Body of pancreas (tissue), 4 donors: Measurements from ENCODE around the gene CHCHD6. TPM values are rescaled to one million over a fixed set of nuclear protein-coding genes. Genes with fewer than 3 reads are reported as not detected.

Experiments
- ATAC-seq: fragments of 150-250 bp; one replicate; pipeline ENCODE4 v1.9.1; 2016
- DNase-seq, 4 donors: peaks; one replicate each; pipeline ENCODE4 v3.0.0-alpha.2; 2019
- H3K27ac ChIP-seq, 4 donors: fragments of 200-600 bp; sonication (generic); 1 replicate in 3 of 4; 2 replicates in 1 of 4; pipeline versions ENCODE4 v1.5.1 to v1.6.1; 2016 to 2019; ENCODE audit warnings: mild to moderate bottlenecking in 1 of 4, mixed read lengths in 1 of 4, moderate library complexity in 1 of 4
- H3K27me3 ChIP-seq, 2 donors: fragments of 200-600 bp; sonication (generic); one replicate each; pipeline ENCODE4 v1.6.0; 2016; ENCODE audit warnings: mild to moderate bottlenecking in 1 of 2
- H3K36me3 ChIP-seq, 2 donors: fragments of 200-600 bp; sonication (generic); replicated peaks in 1 of 2; 2 replicates each; pipeline ENCODE4 v1.5.1; 2016; ENCODE audit warnings: low read depth in 2 of 2; ENCODE audit not compliant: insufficient read depth in 1 of 2
- H3K4me1 ChIP-seq: fragments of 200-600 bp; sonication (generic); one replicate; pipeline ENCODE4 v1.6.0; 2016
- H3K4me3 ChIP-seq, 2 donors: fragments of 200-600 bp; sonication (generic); 1 replicate in 1 of 2; 2 replicates in 1 of 2; pipeline ENCODE4 v1.5.1; 2016 to 2019
- H3K9me3 ChIP-seq, 3 donors: fragments of 200-600 bp; sonication (generic); 1 replicate in 2 of 3; 2 replicates in 1 of 3; pipeline ENCODE4 v1.5.1; 2016
- CTCF ChIP-seq, 7 experiments: fragments of 450-650 bp in 4 of 7; fragments of 200-600 bp in 3 of 7; sonication (generic) in 3 of 7; IDR thresholded peaks; one replicate each; pipeline ENCODE4 v1.5.1; 2016 to 2019; ENCODE audit warnings: antibody characterized with exemption in 7 of 7
- POLR2A ChIP-seq, 3 donors: fragments of 450-650 bp; IDR thresholded peaks; one replicate each; pipeline ENCODE4 v1.6.1; 2016; ENCODE audit warnings: antibody characterized with exemption in 3 of 3, mild to moderate bottlenecking in 2 of 3
- WGBS, 2 donors: methylation state at CpG; one replicate each; pipeline ENCODE4 v1.1.5; 2017; 5-methylcytosine and 5-hydroxymethylcytosine counted together
- intact Hi-C: fragments of 100-400 bp; cut with DNase I; formaldehyde crosslinking; loops from one replicate; pipeline ENCODE4 v1.15.1; 2023
- total RNA-seq, 2 donors: library from RNA; depleted of rRNA; stranded (reverse); fragments of >200 nt; gene quantifications; one replicate each; pipeline ENCODE4 v1.1.0, GENCODE V29; 2016

CHCHD6 gene
- total RNA-seq, 2 donors from 2014 or later = 0.66 to 10.9 TPM

GRCh38 chr3:126766653-126767052, 62.6 kb downstream of the CHCHD6 start:
- DNase-seq (no peak), ATAC-seq (no peak)
- no peak overlapping the region for H3K27ac ChIP-seq
- no peaks in the 10 kb centered on the region for H3K9me3 ChIP-seq
- no peaks in the 10 kb centered on the region for H3K27me3 ChIP-seq
- intact Hi-C loops = no loop called here
- H3K4me3 ChIP-seq = no peak overlapping the region
- H3K4me1 ChIP-seq = no peaks in the 10 kb centered on the region
- no peak for TF ChIP-seq POLR2A (IDR thresholded peaks at IDR 0.05)
- TF ChIP-seq CTCF (IDR thresholded peaks at IDR 0.05) = no peak
- WGBS, 2 donors = 94 to 95% methylated on average over 6 to 7 of the region's 7 CpGs
- no peaks in the 10 kb centered on the region for H3K36me3 ChIP-seq

- H3K27ac ChIP-seq = no peak overlapping the region
- H3K4me3 ChIP-seq = no peak overlapping the region
- no peaks in the 10 kb centered on the region for H3K27me3 ChIP-seq
- no peak for DNase-seq
- no peaks in the 10 kb centered on the region for H3K9me3 ChIP-seq
- no peak for ATAC-seq
- intact Hi-C loops = no loop called here
- TF ChIP-seq POLR2A (IDR thresholded peaks at IDR 0.05) (no peak), CTCF (IDR thresholded peaks at IDR 0.05) (no peak)
- WGBS, 2 donors = 95 to 96% methylated on average over 3 of the region's 3 CpGs
- no peaks in the 10 kb centered on the region for H3K4me1 ChIP-seq
- no peaks in the 10 kb centered on the region for H3K36me3 ChIP-seq
Measured at GRCh38 chr3:126768903-126769302, 64.9 kb downstream of the CHCHD6 start.

DNA sequence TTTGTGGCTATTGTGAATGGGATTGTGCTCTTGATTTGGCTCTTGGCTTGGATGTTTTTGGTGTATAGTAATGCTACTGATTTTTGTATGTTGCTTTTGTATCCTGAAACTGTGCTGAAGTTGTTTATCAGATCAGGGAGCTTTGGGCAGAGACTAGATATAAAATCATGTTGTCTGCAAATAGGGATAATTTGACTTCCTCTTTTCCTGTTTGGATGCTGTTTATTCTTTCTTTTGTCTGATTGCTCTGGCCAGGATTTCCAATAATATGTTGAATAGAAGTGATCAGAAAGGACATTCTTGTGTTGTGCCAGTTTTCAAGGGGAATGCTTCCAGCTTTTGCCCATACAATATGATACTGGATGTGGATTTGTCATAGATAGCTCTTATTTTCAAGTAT, 66.1 kb downstream of the CHCHD6 start:
- H3K27me3 ChIP-seq = no peaks in the 10 kb centered on the region
- no peaks in the 10 kb centered on the region for H3K36me3 ChIP-seq
- no peak overlapping the region for H3K4me3 ChIP-seq
- no peaks in the 10 kb centered on the region for H3K9me3 ChIP-seq
- no peak for DNase-seq
- no peak for TF ChIP-seq CTCF (IDR thresholded peaks at IDR 0.05)
- no peak for TF ChIP-seq POLR2A (IDR thresholded peaks at IDR 0.05)
- no peaks in the 10 kb centered on the region for H3K4me1 ChIP-seq
- H3K27ac ChIP-seq = no peak overlapping the region
- no peak for ATAC-seq
- intact Hi-C loops = no loop called here

DNA sequence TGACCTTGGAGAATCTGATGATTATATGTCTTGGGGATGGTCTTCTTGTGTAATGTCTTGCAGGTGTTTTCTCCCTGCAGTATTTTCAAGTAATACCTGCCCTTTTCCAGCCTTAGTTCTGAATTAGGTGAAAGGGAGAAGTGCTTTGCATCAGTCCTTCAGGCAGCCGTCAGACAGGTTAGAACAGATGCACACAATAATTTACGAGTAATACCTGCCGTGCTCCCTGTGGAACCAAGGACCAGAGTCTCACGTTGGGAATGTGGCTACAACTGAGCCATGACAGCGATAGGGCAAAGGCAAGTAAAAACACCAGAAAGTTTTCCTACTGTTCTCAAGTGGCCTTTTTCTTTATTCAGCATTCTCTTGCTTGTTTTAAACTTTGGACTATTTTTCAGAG, 69.1 kb downstream of the CHCHD6 start:
- TF ChIP-seq CTCF (IDR thresholded peaks at IDR 0.05) = no peak
- no peak for TF ChIP-seq POLR2A (IDR thresholded peaks at IDR 0.05)
- ATAC-seq (no peak), DNase-seq (no peak)
- H3K4me1 ChIP-seq = no peaks in the 10 kb centered on the region
- WGBS, 2 donors = 86 to 91% methylated on average over 5 of the region's 5 CpGs
- H3K27me3 ChIP-seq = no peaks in the 10 kb centered on the region
- H3K36me3 ChIP-seq = no peaks in the 10 kb centered on the region
- no peak overlapping the region for H3K27ac ChIP-seq
- H3K9me3 ChIP-seq = no peaks in the 10 kb centered on the region
- intact Hi-C loops = no loop called here
- H3K4me3 ChIP-seq = no peak overlapping the region

- WGBS, 2 donors = 85 to 89% methylated on average over 1 of the region's 1 CpG
- no peak for TF ChIP-seq CTCF (IDR thresholded peaks at IDR 0.05)
- no peak for TF ChIP-seq POLR2A (IDR thresholded peaks at IDR 0.05)
- Histone ChIP-seq H3K4me3 (no peak overlapping the region), H3K27me3 (no peaks in the 10 kb centered on the region), H3K36me3 (no peaks in the 10 kb centered on the region), H3K4me1 (no peaks in the 10 kb centered on the region), H3K27ac (no peak overlapping the region), H3K9me3 (no peaks in the 10 kb centered on the region)
- ATAC-seq = no peak
- intact Hi-C loops = no loop called here
- no peak for DNase-seq
Measured at GRCh38 chr3:126773783-126774182, 69.7 kb downstream of the CHCHD6 start.
